Measurements from ENCODE around the gene RAVER1. TPM values are rescaled to one million over a fixed set of nuclear protein-coding genes. Genes with fewer than 3 reads are reported as not detected.
A peak's percentile ranks its signal among the peaks of the same experiment; 100 is the strongest.

Gene RAVER1
- total and polyA plus RNA-seq, 9 of the 15 experiments (the other 6 are each of a cell fraction or from before 2014, with no cell fraction given), result 0.06 to 113 (median 7.0) TPM

- ATAC-seq (no peak), DNase-seq (ENCODE audit: extremely low read depth in 1 of 4, low spot score in 3 of 4) (no peak), FAIRE-seq (no peak)
- H3K36me3 ChIP-seq (ENCODE audit: control insufficient read depth, insufficient read depth, low read length), result peaks cover 85% of the 10 kb centered on the region; the same call in 2 of the 3 replicates
- 92% methylated on average over 10 of the region's 13 CpGs for WGBS (ENCODE audit: insufficient coverage, low coverage, missing lambda C conversion rate)
- H3K79me2 ChIP-seq (ENCODE audit: control insufficient read depth, insufficient read depth, low read length), result peaks cover 19% of the 10 kb centered on the region
- POLR2A ChIA-PET, result interaction anchor here (0.6 to 3.3 kb wide), 6 partner anchors 8 to 387 kb away, joined by 3 to 19 read pairs (median 4); partner anchors contain the start of gene TYK2
- TF ChIP-seq NR2C1 (IDR thresholded peaks at IDR 0.05), result no peak
- TF ChIP-seq NR2C1 (tag; IDR thresholded peaks at IDR 0.05), result no peak
- peak; percentile 5; the same call in 1 of the 2 replicates for TF ChIP-seq RBFOX2 (IDR thresholded peaks at IDR 0.05; ENCODE audit: low read depth, low read length)
- peak; percentile 90 for TF ChIP-seq ZNF121 (CRISPR knock-in tag; conservative IDR thresholded peaks at IDR 0.05)
- peaks cover 16 to 72% of the 10 kb centered on the region in 2 experiments for H3K4me1 ChIP-seq (replicated peaks in 1 of 2; ENCODE audit: control insufficient read depth in 2 of 2, insufficient read depth in 2 of 2, low read length in 2 of 2)
- 0 out of 2 replicates have a peak, but pooled peaks cover 8% of the 10 kb centered on the region for H4K20me1 ChIP-seq (replicated peaks; ENCODE audit: control insufficient read depth, insufficient read depth, low read length)
- no peak overlapping the region for H3K27ac ChIP-seq (ENCODE audit: extremely low read depth, low read depth, low read length)
- H3K4me2 ChIP-seq (ENCODE audit: insufficient read depth, low read length), result no peak overlapping the region
- in situ Hi-C loops (cut with MboI), result no loop called here
- H3K9me1 ChIP-seq (ENCODE audit: control insufficient read depth, insufficient read depth, low read length), result no peaks in the 10 kb centered on the region
- CTCF ChIA-PET (ENCODE audit: low intra/inter-chr PET ratio), result no interaction called here
- intact Hi-C loops (cut with micrococcal nuclease), result no loop called here
- no peaks in the 10 kb centered on the region for H3K9me3 ChIP-seq (replicated peaks; ENCODE audit: control insufficient read depth, insufficient read depth, low read depth, low read length)
- BruUV-seq (replicated peaks), result no TSS peak
- H3K4me3 ChIP-seq, result no peak overlapping the region
- peak overlapping the region in 1 of 2 experiments; percentile 61; a peak in 2 of 4 replicates for H3K9ac ChIP-seq (ENCODE audit: insufficient read depth in 1 of 2, low read depth in 2 of 2, low read length in 2 of 2)
- no peak overlapping the region for H2AFZ ChIP-seq (ENCODE audit: low read depth, low read length)
- H3K27me3 ChIP-seq (ENCODE audit: control insufficient read depth in 2 of 2, insufficient read depth in 2 of 2, low read length in 2 of 2), result no peaks in the 10 kb centered on the region
Observed at GRCh38 chr19:10318807-10319682, 14.3 kb downstream of the RAVER1 start.

All from K562 (cell line).